SK-N-SH (cell line): Measurements from ENCODE around the gene CCN6. TPM values are rescaled to one million over a fixed set of nuclear protein-coding genes. Genes with fewer than 3 reads are reported as not detected.

Experiments used
- CTCF ChIP-seq: fragments of 200-600 bp; sonication (generic); IDR thresholded peaks from 2 replicates; pipeline ENCODE4 v1.6.1; 2017; ENCODE audit warnings: antibody characterized with exemption, mild to moderate bottlenecking, moderate library complexity
- ELF1 ChIP-seq: IDR thresholded peaks from 2 replicates; pipeline ENCODE4 v1.4.0; 2012
- EP300 ChIP-seq, 2 experiments: IDR thresholded peaks; 2 replicates each; pipeline versions ENCODE4 v1.4.0 to v1.6.1; 2012; ENCODE audit warnings: borderline replicate concordance in 1 of 2, low read depth in 1 of 2, low read length in 1 of 2
- FOSL2 ChIP-seq: IDR thresholded peaks from 2 replicates; pipeline ENCODE4 v1.4.0; 2012; ENCODE audit warnings: low read depth, mild to moderate bottlenecking, moderate library complexity, borderline replicate concordance
- FOXM1 ChIP-seq: IDR thresholded peaks from 2 replicates; pipeline ENCODE4 v1.4.0; 2012; ENCODE audit warnings: low read depth, mild to moderate bottlenecking
- IRF3 ChIP-seq: fragments of 150-350 bp; IDR thresholded peaks from 2 replicates; pipeline ENCODE4 v1.6.1; 2016; ENCODE audit warnings: mild to moderate bottlenecking, low read depth, low read length
- MEF2A ChIP-seq: IDR thresholded peaks from 2 replicates; pipeline ENCODE4 v1.4.0; 2012; ENCODE audit warnings: low read depth, borderline replicate concordance
- MXI1 ChIP-seq: IDR thresholded peaks from 2 replicates; pipeline ENCODE4 v1.6.1; 2012; ENCODE audit warnings: mild to moderate bottlenecking, low read depth, low read length, improper control_type of control experiment
- NFIC ChIP-seq: IDR thresholded peaks from 2 replicates; pipeline ENCODE4 v1.4.0; 2012; ENCODE audit warnings: borderline replicate concordance
- PBX3 ChIP-seq: IDR thresholded peaks from 2 replicates; pipeline ENCODE4; 2012
- REST ChIP-seq: IDR thresholded peaks from 2 replicates; pipeline ENCODE4 v1.6.1; 2012; ENCODE audit warnings: mild to moderate bottlenecking, low read depth, low read length, moderate library complexity
- RFX5 ChIP-seq: IDR thresholded peaks from 2 replicates; pipeline ENCODE4 v1.6.1; 2012; ENCODE audit warnings: mild to moderate bottlenecking, improper control_type of control experiment, low read length
- TCF12 ChIP-seq: IDR thresholded peaks from 2 replicates; pipeline ENCODE4 v1.4.0; 2012
- USF2 ChIP-seq: fragments of 150-350 bp; IDR thresholded peaks from 2 replicates; pipeline ENCODE4 v1.6.1; 2017; ENCODE audit warnings: antibody characterized with exemption, low read length, low read depth, borderline replicate concordance
- YY1 ChIP-seq: IDR thresholded peaks from 2 replicates; pipeline ENCODE4 v1.4.0; 2012; ENCODE audit warnings: low read depth, mild to moderate bottlenecking
- ZBTB33 ChIP-seq: IDR thresholded peaks from 2 replicates; pipeline ENCODE4 v1.4.0; 2012; ENCODE audit warnings: low read depth, borderline replicate concordance
- polyA plus RNA-seq, 3 experiments: library from polyadenylated mRNA; depleted of rRNA; stranded (reverse); fragments of >200 nt; gene quantifications; 2 replicates each; pipeline ENCODE4 v1.2.3, GENCODE V29; 2012

CCN6 gene
- polyA plus RNA-seq, 1 of the 3 experiments (the other 2 are of a cell fraction) = not detected

GRCh38 chr6:112037783-112038216 is 16.1 kb upstream of the CCN6 start (continued):
- TF ChIP-seq MXI1 (no peak), ZBTB33 (no peak), IRF3 (no peak), NFIC (peak; percentile 79), REST (no peak), USF2 (no peak), PBX3 (peak; percentile 47), RFX5 (no peak), FOSL2 (peak; percentile 79), TCF12 (peak; percentile 78), EP300 (IDR thresholded peaks at IDR 0.05; ENCODE audit: borderline replicate concordance in 1 of 2, low read depth in 1 of 2, low read length in 1 of 2) (peak in 1 of 2 experiments; percentile 75; a peak in 1 of 4 replicates), ELF1 (peak; percentile 23; the same call in 1 of the 2 replicates), FOXM1 (no peak), CTCF (no peak), MEF2A (no peak), YY1 (no peak)
